ENCODE results near the gene LZTFL1.
A peak's percentile ranks its signal among the peaks of the same experiment; 100 is the strongest.
"Not testable (repeated sequence)": the region's sequence is repeated elsewhere in the genome, so short reads cannot be mapped to it uniquely, and the experiment has no call there.

The LZTFL1 gene

GRCh38 chr3:45873036-45873435, 31.1 kb upstream of the LZTFL1 start:
- no peak for DNase-seq
- TF ChIP-seq GATA1 (IDR thresholded peaks at IDR 0.05; ENCODE audit: low read depth, low read length) (no peak), POLR2A (IDR thresholded peaks at IDR 0.05; ENCODE audit: low read length) (no peak)

- TF ChIP-seq POLR2A (IDR thresholded peaks at IDR 0.05; ENCODE audit: low read length) (no peak), GATA1 (IDR thresholded peaks at IDR 0.05; ENCODE audit: low read depth, low read length) (no peak)
- no peak for DNase-seq
These were observed 30.6 kb upstream of the LZTFL1 start for GRCh38 chr3:45872569-45872968.

DNA sequence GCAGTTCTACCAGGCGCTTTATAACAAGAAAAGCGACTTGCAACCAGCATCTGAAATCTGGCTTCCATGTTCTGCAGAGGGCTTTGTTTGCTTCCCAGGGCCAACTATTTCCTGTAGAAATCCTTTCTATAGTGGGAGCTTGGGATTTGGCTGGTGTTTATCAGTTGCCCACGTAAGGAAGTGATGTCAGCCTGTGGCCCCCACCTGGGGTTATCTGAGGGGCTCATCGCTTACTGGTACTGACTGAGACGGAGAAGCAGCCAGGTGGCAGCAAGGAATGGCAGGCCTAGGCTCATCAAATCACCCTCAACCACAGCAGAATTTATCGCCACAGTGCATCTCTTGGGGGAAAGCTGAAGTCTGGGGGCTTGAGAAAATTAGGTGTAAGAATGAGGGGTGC, 29.9 kb upstream of the LZTFL1 start:
- no peak for DNase-seq
- no peak for TF ChIP-seq POLR2A (IDR thresholded peaks at IDR 0.05; ENCODE audit: low read length)
- TF ChIP-seq GATA1 (IDR thresholded peaks at IDR 0.05; ENCODE audit: low read depth, low read length): no peak

DNA sequence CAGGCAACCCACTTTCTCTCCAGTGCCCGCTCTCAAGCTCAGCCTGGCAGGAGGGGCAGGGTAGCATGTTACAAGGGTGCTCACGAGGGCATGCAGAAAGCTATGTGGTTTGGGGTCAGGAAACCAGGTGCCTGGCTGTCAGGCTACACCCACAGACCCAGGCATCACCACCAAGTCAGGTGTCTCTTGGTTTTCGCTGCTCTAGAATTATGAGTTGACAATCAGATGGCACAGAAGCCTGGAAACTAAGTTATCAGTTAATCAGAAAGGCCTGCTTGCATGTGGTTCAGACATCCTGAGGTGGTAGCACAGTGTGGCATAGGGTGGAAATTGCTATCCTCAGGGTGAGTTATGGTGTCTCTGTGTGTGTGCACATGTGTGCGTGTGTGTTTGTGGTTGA, 28.2 kb upstream of the LZTFL1 start:
- DNase-seq: no peak
- TF ChIP-seq POLR2A (IDR thresholded peaks at IDR 0.05; ENCODE audit: low read length) (no peak), GATA1 (IDR thresholded peaks at IDR 0.05; ENCODE audit: low read depth, low read length) (no peak)

DNA sequence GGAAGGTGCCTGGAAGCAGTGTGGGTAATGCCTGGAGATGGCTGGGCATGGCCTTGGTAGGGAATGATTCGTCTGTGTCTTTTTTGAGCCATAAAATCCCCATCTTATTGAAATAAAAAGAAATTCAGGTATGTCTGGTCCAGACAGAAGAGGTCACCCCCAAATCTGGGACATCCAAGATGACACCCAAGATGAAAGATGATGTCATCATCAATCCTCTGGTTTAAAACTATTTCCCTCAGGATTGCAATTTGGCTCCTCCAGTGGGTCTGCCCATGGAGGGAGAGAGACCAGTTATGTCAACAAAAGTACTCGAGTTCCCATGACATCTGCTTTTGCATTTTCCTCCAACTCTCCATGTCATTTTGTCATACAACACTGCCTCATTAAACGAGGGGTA, 27.7 kb upstream of the LZTFL1 start:
- no peak for TF ChIP-seq GATA1 (IDR thresholded peaks at IDR 0.05; ENCODE audit: low read depth, low read length)
- no peak for TF ChIP-seq POLR2A (IDR thresholded peaks at IDR 0.05; ENCODE audit: low read length)
- no peak for DNase-seq

- TF ChIP-seq GATA1 (IDR thresholded peaks at IDR 0.05; ENCODE audit: low read depth, low read length) (no peak), POLR2A (IDR thresholded peaks at IDR 0.05; ENCODE audit: low read length) (no peak)
- DNase-seq: no peak
These were observed 26.7 kb upstream of the LZTFL1 start for GRCh38 chr3:45868650-45869049.

GRCh38 chr3:45868213-45868612, 26.3 kb upstream of the LZTFL1 start:
- TF ChIP-seq POLR2A (IDR thresholded peaks at IDR 0.05; ENCODE audit: low read length) (no peak), GATA1 (IDR thresholded peaks at IDR 0.05; ENCODE audit: low read depth, low read length) (no peak)
- DNase-seq: no peak

DNA sequence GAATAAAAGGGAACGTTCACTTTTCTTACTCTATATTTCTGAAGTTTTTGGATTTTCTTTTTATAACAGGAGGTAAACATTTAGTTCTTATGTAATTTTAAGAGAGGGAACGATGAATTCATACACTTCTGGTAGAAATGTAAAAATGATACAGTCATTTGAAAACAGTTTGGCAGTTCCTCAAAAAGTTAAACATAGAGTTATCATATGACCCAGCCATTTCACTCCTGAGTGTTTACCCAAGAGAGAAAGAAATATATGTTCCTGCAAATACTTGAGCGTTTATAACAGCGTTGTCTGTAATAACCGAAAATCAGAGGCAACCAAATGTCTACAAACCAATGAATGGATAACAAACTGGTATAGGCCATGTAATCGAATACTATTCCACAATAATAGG, 23.6 kb upstream of the LZTFL1 start:
- no peak for DNase-seq
- TF ChIP-seq POLR2A (IDR thresholded peaks at IDR 0.05; ENCODE audit: low read length) (no peak), GATA1 (IDR thresholded peaks at IDR 0.05; ENCODE audit: low read depth, low read length) (no peak)

GRCh38 chr3:45864760-45865519, 23.0 kb upstream of the LZTFL1 start:
- no peak for DNase-seq
- TF ChIP-seq GATA1 (IDR thresholded peaks at IDR 0.05; ENCODE audit: low read depth, low read length): no peak
- TF ChIP-seq POLR2A (IDR thresholded peaks at IDR 0.05; ENCODE audit: low read length): no peak

DNA sequence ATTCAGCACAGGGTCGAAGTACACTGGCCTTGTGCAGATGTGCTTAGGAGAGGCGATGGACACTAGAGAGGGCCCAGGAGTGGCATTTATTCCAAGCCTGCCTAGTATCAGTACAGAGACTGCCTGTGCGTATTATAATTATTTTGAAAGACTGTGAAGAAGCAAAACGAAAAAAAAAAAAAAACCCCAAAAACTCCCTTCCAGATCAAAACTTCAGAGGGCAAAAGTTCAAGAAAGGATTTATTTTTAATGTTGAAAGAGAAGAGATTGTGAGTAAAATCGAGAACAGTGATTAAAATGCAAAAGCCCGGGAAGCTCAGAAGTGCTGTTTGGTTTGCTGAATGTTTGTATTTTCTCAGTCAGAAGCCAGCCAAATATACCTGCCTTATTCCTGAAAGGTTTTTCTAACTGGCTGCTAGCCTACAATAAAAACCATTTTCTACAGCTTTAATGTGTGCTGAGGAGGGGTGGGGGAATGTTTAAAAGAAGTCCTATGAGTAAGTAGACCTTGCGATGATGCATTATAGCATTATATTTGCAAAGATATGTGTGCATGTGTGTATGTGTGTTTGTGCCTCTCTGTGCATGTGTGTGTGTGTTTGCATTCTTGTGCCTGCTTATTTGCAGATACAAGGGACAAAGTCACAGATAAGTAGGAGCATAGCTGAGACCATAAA, 19.3 kb upstream of the LZTFL1 start:
- no peak for TF ChIP-seq POLR2A (IDR thresholded peaks at IDR 0.05; ENCODE audit: low read length)
- no peak for TF ChIP-seq GATA1 (IDR thresholded peaks at IDR 0.05; ENCODE audit: low read depth, low read length)
- DNase-seq: no peak

GRCh38 chr3:45860481-45860880, 18.6 kb upstream of the LZTFL1 start:
- TF ChIP-seq POLR2A (IDR thresholded peaks at IDR 0.05; ENCODE audit: low read length) (no peak), GATA1 (IDR thresholded peaks at IDR 0.05; ENCODE audit: low read depth, low read length) (no peak)
- peak; percentile 6 to 35 for DNase-seq

DNA sequence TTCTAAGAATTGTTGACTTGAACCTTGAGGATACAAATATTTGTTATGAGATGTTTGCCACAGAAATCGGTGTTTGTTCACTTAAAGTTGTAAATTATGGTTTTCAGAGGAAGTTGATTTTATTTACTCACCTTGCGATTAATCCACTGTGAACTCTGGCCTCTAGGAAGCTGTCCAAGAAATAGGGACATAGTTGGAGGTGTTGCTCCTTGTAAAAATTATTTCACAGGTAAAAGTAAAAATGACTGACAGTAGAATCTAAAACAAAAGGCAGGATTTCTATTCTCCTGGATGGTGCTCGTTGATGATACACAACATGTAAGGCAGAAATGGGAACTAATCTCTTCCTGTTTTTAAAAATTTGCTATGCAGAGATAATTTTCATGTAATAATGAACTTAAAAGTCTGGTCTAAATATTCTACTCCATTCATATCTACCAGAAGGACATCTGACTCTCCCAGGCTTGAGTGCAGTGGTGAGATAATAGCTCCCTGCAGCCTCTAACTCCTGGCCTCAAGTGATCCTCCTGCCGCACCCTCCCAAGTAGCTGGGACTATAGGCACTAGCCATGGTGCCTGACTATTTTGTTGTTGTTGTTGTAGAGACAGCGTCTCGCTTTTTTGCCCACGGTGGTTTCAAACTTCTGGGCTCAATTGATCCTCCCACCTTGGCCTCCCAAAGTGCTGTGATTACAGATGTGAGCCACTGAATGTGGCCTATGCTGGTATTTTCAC, 17.1 kb upstream of the LZTFL1 start:
- TF ChIP-seq POLR2A (IDR thresholded peaks at IDR 0.05; ENCODE audit: low read length) (no peak), GATA1 (IDR thresholded peaks at IDR 0.05; ENCODE audit: low read depth, low read length) (no peak)
- peak; percentile 88 to 95 for DNase-seq

DNA sequence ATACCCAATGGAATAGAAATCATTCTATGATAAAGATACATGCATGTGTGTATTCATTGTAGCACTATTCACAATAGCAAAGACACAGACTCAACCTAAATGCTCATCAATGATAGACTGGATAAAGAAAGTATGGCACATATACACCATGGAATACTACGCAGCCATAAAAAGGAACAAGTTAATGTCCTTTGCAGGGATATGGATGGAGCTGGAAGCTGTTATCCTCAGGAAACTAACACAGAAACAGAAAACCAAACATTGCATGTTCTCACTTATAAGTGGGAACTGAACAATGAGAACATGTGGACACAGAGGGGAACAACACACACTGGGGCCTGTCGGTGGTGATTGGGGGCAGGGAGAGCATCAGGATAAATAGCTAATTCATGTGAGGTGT, 15.1 kb upstream of the LZTFL1 start:
- not testable (repeated sequence) for DNase-seq

GRCh38 chr3:45856323-45856722, 14.4 kb upstream of the LZTFL1 start:
- DNase-seq: not testable (repeated sequence)

DNA sequence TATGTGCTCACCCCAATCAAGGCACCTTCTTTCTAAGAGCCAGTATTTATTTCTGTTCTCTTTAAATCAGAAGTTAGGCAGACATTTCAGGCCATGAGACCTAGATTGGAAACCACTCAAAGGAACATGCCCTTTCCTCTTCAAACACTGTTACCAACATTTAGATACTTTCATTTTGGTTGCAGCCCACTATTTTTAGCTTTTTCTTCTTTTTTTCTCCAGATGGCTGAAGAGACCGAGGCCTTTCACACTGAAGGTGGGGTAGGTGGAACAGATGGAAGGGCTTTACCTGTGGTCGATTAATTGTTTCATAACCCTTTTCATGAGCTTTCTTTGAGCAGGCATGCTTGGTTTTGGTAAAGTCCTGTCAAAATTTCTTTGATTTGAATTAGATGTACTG, 10.9 kb upstream of the LZTFL1 start:
- TF ChIP-seq POLR2A (IDR thresholded peaks at IDR 0.05; ENCODE audit: low read length) (no peak), GATA1 (IDR thresholded peaks at IDR 0.05; ENCODE audit: low read depth, low read length) (no peak)
- DNase-seq: no peak
